Measurements from ENCODE around the gene UNC5A.

The UNC5A gene

GRCh38 chr5:176810081-176810597 is at the start of gene UNC5A:
Gene UNC5A, plus strand, starts transcription at chr5:176810559. Its CDS starts 192 bp downstream, at chr5:176810751.
- no peak for DNase-seq (ENCODE audit: low spot score)

- DNase-seq (ENCODE audit: low spot score) = no peak
Observed at GRCh38 chr5:176761755-176762154, 48.6 kb upstream of the UNC5A start.

GRCh38 chr5:176762489-176762888 is 47.9 kb upstream of the UNC5A start:
- DNase-seq (ENCODE audit: low spot score) = no peak

GRCh38 chr5:176765687-176766086 is 44.7 kb upstream of the UNC5A start:
- no peak for DNase-seq (ENCODE audit: low spot score)

GRCh38 chr5:176768174-176768970 is 42.0 kb upstream of the UNC5A start:
- DNase-seq (ENCODE audit: low spot score) = no peak

GRCh38 chr5:176769911-176770310 is 40.4 kb upstream of the UNC5A start:
- no peak for DNase-seq (ENCODE audit: low spot score)

GRCh38 chr5:176770431-176770830 is 39.9 kb upstream of the UNC5A start:
- no peak for DNase-seq (ENCODE audit: low spot score)

GRCh38 chr5:176771102-176771845 is 39.1 kb upstream of the UNC5A start:
- DNase-seq (ENCODE audit: low spot score) = no peak

- DNase-seq (ENCODE audit: low spot score) = no peak
Observed at GRCh38 chr5:176772271-176773210, 37.8 kb upstream of the UNC5A start.

- no peak for DNase-seq (ENCODE audit: low spot score)
Observed at GRCh38 chr5:176773408-176774035, 36.8 kb upstream of the UNC5A start.

GRCh38 chr5:176774216-176775171 is 35.9 kb upstream of the UNC5A start:
- DNase-seq (ENCODE audit: low spot score) = peak; percentile 28

GRCh38 chr5:176775409-176775808 is 35.0 kb upstream of the UNC5A start:
- no peak for DNase-seq (ENCODE audit: low spot score)

- DNase-seq (ENCODE audit: low spot score) = peak; percentile 50
Observed at GRCh38 chr5:176776141-176776865, 34.1 kb upstream of the UNC5A start.

GRCh38 chr5:176776916-176777315 is 33.4 kb upstream of the UNC5A start:
- peak; percentile 4 for DNase-seq (ENCODE audit: low spot score)

GRCh38 chr5:176778921-176779465 is 31.4 kb upstream of the UNC5A start:
- peak; percentile 31 for DNase-seq (ENCODE audit: low spot score)

- DNase-seq (ENCODE audit: low spot score) = peak; percentile 34
Observed at GRCh38 chr5:176779537-176779936, 30.8 kb upstream of the UNC5A start.

- DNase-seq (ENCODE audit: low spot score) = peak; percentile 36
Observed at GRCh38 chr5:176780176-176781053, 29.9 kb upstream of the UNC5A start.

GRCh38 chr5:176781054-176781375 is 29.3 kb upstream of the UNC5A start:
- DNase-seq (ENCODE audit: low spot score) = peak; percentile 72

All from left forelimb (tissue), 1 donor.